Epithelial cell of esophagus (primary cell): ENCODE results near the gene SOS2.

Experiments
- DNase-seq: peaks from one replicate; pipeline ENCODE4 v3.0.0; 2010; ENCODE audit warnings: low read depth
- H3K4me3 ChIP-seq: 2 replicates; pipeline ENCODE4 v1.5.1; 2011; ENCODE audit warnings: mild to moderate bottlenecking, low read length, control low read depth
- CTCF ChIP-seq: IDR thresholded peaks from 2 replicates; pipeline ENCODE4 v1.5.1; 2011; ENCODE audit warnings: low read depth, mild to moderate bottlenecking, low read length, control low read depth, inconsistent platforms; ENCODE audit not compliant: insufficient read depth; ENCODE audit errors: missing control alignments

Gene SOS2

GRCh38 chr14:50089208-50089607, 142.2 kb downstream of the SOS2 start:
- DNase-seq: no peak
- TF ChIP-seq CTCF: no peak

GRCh38 chr14:50088731-50089130, 142.6 kb downstream of the SOS2 start:
- no peak for TF ChIP-seq CTCF
- H3K4me3 ChIP-seq: no peak overlapping the region
- no peak for DNase-seq

More at GRCh38 chr14:50089208-50089607, 142.2 kb downstream of the SOS2 start:
- H3K4me3 ChIP-seq: no peak overlapping the region

- H3K4me3 ChIP-seq: no peak overlapping the region
- no peak for TF ChIP-seq CTCF
- no peak for DNase-seq
Observed at GRCh38 chr14:50088117-50088515, 143.3 kb downstream of the SOS2 start.

- TF ChIP-seq CTCF: no peak
- H3K4me3 ChIP-seq: no peak overlapping the region
- DNase-seq: no peak
Observed at GRCh38 chr14:50087341-50088116, 143.8 kb downstream of the SOS2 start.

- no peak for TF ChIP-seq CTCF
- no peak for DNase-seq
- no peak overlapping the region for H3K4me3 ChIP-seq
Observed at GRCh38 chr14:50086321-50086711, 145.1 kb downstream of the SOS2 start.

GRCh38 chr14:50085570-50086320, 145.6 kb downstream of the SOS2 start:
- no peak for TF ChIP-seq CTCF
- no peak overlapping the region for H3K4me3 ChIP-seq
- DNase-seq: peak; percentile 79

GRCh38 chr14:50084666-50085065, 146.7 kb downstream of the SOS2 start:
- no peak for DNase-seq
- no peak overlapping the region for H3K4me3 ChIP-seq
- TF ChIP-seq CTCF: no peak
